Keratinocyte (primary cell): ENCODE measurements around the gene GPR21. TPM values are rescaled to one million over a fixed set of nuclear protein-coding genes. Genes with fewer than 3 reads are reported as not detected.

Experiments
- DNase-seq: peaks from one replicate; pipeline ENCODE4 v3.0.0-alpha.2; 2011; ENCODE audit warnings: low read depth, missing footprints, low spot score
- FAIRE-seq: peaks from 2 replicates; lab custom pipeline; 2011; peaks lifted over from hg19 to GRCh38; lab: Jason Lieb, UNC
- H2AFZ ChIP-seq: 2 replicates; pipeline ENCODE4 v1.6.0; 2012; ENCODE audit warnings: low read length, control low read depth, inconsistent platforms; ENCODE audit not compliant: control insufficient read depth
- H3K27ac ChIP-seq: 2 replicates; pipeline ENCODE4 v1.5.1; 2011; ENCODE audit warnings: low read length; ENCODE audit not compliant: control insufficient read depth, insufficient read depth
- H3K27me3 ChIP-seq: 3 replicates; pipeline ENCODE4 v1.6.0; 2011; ENCODE audit warnings: low read length; ENCODE audit not compliant: control insufficient read depth, insufficient read depth; ENCODE audit errors: extremely low read depth
- H3K36me3 ChIP-seq, 2 experiments: 2 replicates in 1 of 2; 3 replicates in 1 of 2; pipeline ENCODE4 v1.5.1; 2011; ENCODE audit warnings: low read length in 2 of 2, mild to moderate bottlenecking in 1 of 2; ENCODE audit not compliant: control insufficient read depth in 2 of 2, insufficient read depth in 2 of 2; ENCODE audit errors: extremely low read depth in 1 of 2
- H3K4me1 ChIP-seq: 3 replicates; pipeline ENCODE4 v1.5.1; 2011; ENCODE audit warnings: low read length; ENCODE audit not compliant: control insufficient read depth, insufficient read depth; ENCODE audit errors: extremely low read depth
- H3K4me2 ChIP-seq: 3 replicates; pipeline ENCODE4 v1.6.0; 2011; ENCODE audit warnings: low read depth, low read length; ENCODE audit not compliant: control insufficient read depth, insufficient read depth; ENCODE audit errors: extremely low read depth
- H3K4me3 ChIP-seq, 3 experiments: fragments of 200-600 bp in 1 of 3; sonication (generic) in 1 of 3; 2 replicates in 2 of 3; 3 replicates in 1 of 3; pipeline ENCODE4 v1.5.1; 2011 to 2016; ENCODE audit warnings: low read length in 3 of 3, mild to moderate bottlenecking in 3 of 3, control low read depth in 2 of 3, inconsistent platforms in 1 of 3, low read depth in 1 of 3, mixed read lengths in 1 of 3, mixed run types in 1 of 3, moderate library complexity in 1 of 3; ENCODE audit not compliant: control insufficient read depth in 2 of 3, insufficient read depth in 2 of 3; ENCODE audit errors: extremely low read depth in 1 of 3
- H3K79me2 ChIP-seq: 2 replicates; pipeline ENCODE4 v1.6.0; 2012; ENCODE audit warnings: low read length; ENCODE audit not compliant: control insufficient read depth, insufficient read depth
- H3K9ac ChIP-seq: 3 replicates; pipeline ENCODE4 v1.6.0; 2011; ENCODE audit warnings: low read length; ENCODE audit not compliant: control insufficient read depth, insufficient read depth; ENCODE audit errors: extremely low read depth
- H3K9me1 ChIP-seq: 3 replicates; pipeline ENCODE4 v1.6.0; 2011; ENCODE audit warnings: low read length; ENCODE audit not compliant: control insufficient read depth, insufficient read depth; ENCODE audit errors: extremely low read depth
- H3K9me3 ChIP-seq: 2 replicates; pipeline ENCODE4 v1.5.1; 2012; ENCODE audit warnings: low read depth, low read length; ENCODE audit not compliant: control insufficient read depth
- H4K20me1 ChIP-seq: 3 replicates; pipeline ENCODE4 v1.6.0; 2011; ENCODE audit warnings: low read length; ENCODE audit not compliant: control insufficient read depth, insufficient read depth; ENCODE audit errors: extremely low read depth
- CTCF ChIP-seq, 3 experiments: IDR thresholded peaks in 1 of 3; conservative IDR thresholded peaks in 1 of 3; optimal IDR thresholded peaks in 1 of 3; 2 replicates in 2 of 3; 3 replicates in 1 of 3; pipeline versions ENCODE3 to v1.5.1; 2011; ENCODE audit warnings: low read length in 3 of 3, mild to moderate bottlenecking in 3 of 3, moderate library complexity in 2 of 3, control low read depth in 1 of 3, inconsistent platforms in 1 of 3; ENCODE audit not compliant: insufficient read depth in 2 of 3; ENCODE audit errors: extremely low read depth in 1 of 3
- EZH2 ChIP-seq: IDR thresholded peaks from one replicate; pipeline ENCODE4 v1.6.1; 2012; ENCODE audit warnings: inconsistent platforms, mild to moderate bottlenecking, low read length, moderate library complexity
- dilution Hi-C: fragments of 300-500 bp; cut with MboI; formaldehyde crosslinking; loops from one replicate; pipeline ENCODE4 v1.7.0; 2020; ENCODE audit warnings: low sequenced_read_pairs; ENCODE audit not compliant: extremely low pct_ligation_motif_present
- polyA plus RNA-seq, 5 experiments: library from polyadenylated mRNA; depleted of rRNA in 3 of 5; stranded (reverse) in 3 of 5; stranded (forward) in 1 of 5; unstranded in 1 of 5; fragments of >200 nt; gene quantifications; 1 replicate in 1 of 5; 2 replicates in 3 of 5; 3 replicates in 1 of 5; pipeline versions ENCODE4 v1.2.1 to v1.2.3, GENCODE V29; 2011 to 2012; ENCODE audit warnings: missing spikeins in 2 of 5, low read depth in 1 of 5, low replicate concordance in 1 of 5

Gene GPR21
- polyA plus RNA-seq, 1 donor (not counting 4 experiments of a cell fraction or from before 2014, with no cell fraction given): 0.25 TPM

DNA sequence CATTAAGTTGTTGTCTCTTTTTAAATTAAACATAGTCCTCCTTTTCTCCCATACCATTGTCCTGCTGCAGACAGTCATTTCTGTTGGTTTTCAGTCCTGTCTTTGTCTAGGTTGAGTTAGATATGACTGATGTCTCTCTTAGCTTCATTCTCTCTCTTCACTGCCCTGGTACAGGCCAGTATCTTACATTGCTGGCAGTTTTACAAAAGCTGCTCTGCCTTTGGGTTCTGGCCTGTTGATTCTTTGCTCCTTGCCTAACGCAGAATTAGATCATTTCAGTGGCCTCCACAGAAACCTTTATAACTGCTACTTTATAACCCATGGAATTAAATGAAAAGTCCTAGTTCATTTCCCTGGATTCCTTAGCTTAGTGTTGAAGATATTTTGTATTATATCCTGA lies 33.7 kb downstream of the GPR21 start:
- dilution Hi-C loops: no loop called here
- no peak for FAIRE-seq
- peaks cover 6 to 16% of the 10 kb centered on the region in 2 experiments for H3K36me3 ChIP-seq

DNA sequence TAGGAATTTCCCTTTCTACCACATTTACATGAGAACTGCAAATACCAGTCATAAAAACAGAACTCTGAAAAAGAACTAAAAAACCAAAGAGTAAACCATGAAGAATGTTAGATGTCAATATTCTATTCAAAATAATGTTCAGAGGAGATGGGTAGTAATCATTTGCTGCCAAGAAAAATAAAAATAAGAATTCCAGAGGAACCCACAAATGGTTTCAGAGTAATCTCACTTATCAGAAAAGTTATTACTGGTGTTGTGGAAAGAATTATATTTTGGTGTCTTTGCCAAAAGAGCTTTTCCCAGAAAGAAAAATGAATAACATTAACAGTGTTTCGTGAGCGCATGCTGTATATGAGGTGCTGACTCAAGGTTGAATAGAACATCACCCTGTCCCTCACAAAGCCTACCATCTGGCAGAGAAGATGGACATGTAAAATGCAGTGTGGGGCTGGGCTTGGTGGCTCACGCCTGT lies 35.6 kb downstream of the GPR21 start:
- H4K20me1 ChIP-seq: no peaks in the 10 kb centered on the region
- no peaks in the 10 kb centered on the region for H3K9me1 ChIP-seq
- dilution Hi-C loops: no loop called here
- FAIRE-seq (no peak), DNase-seq (no peak)
- H3K9ac ChIP-seq: no peak overlapping the region
- H3K4me2 ChIP-seq: no peak overlapping the region
- H3K27me3 ChIP-seq: no peaks in the 10 kb centered on the region
- H3K4me1 ChIP-seq: no peaks in the 10 kb centered on the region
- TF ChIP-seq EZH2: no peak
- TF ChIP-seq CTCF (optimal IDR thresholded peaks at IDR 0.05 in 1 of 3, IDR thresholded peaks at IDR 0.05 in 1 of 3, conservative IDR thresholded peaks at IDR 0.05 in 1 of 3; ENCODE audit: extremely low read depth in 1 of 3, insufficient read depth in 2 of 3, low read length in 3 of 3): no peak
- H3K4me3 ChIP-seq: no peak overlapping the region
- no peaks in the 10 kb centered on the region for H3K79me2 ChIP-seq
- H3K9me3 ChIP-seq: no peaks in the 10 kb centered on the region
- H2AFZ ChIP-seq: no peak overlapping the region
- no peak overlapping the region for H3K27ac ChIP-seq
- H3K36me3 ChIP-seq: peaks cover 9 to 14% of the 10 kb centered on the region in 2 experiments

More for the DNA sequence above, 33.7 kb downstream of the GPR21 start:
- H3K4me3 ChIP-seq: no peak overlapping the region
- H3K4me2 ChIP-seq: no peak overlapping the region
- no peaks in the 10 kb centered on the region for H3K27me3 ChIP-seq
- DNase-seq: no peak
- no peaks in the 10 kb centered on the region for H4K20me1 ChIP-seq
- no peaks in the 10 kb centered on the region for H3K4me1 ChIP-seq
- H3K9me3 ChIP-seq: no peaks in the 10 kb centered on the region
- no peaks in the 10 kb centered on the region for H3K9me1 ChIP-seq
- H3K9ac ChIP-seq: no peak overlapping the region
- TF ChIP-seq CTCF (optimal IDR thresholded peaks at IDR 0.05 in 1 of 3, IDR thresholded peaks at IDR 0.05 in 1 of 3, conservative IDR thresholded peaks at IDR 0.05 in 1 of 3; ENCODE audit: extremely low read depth in 1 of 3, insufficient read depth in 2 of 3, low read length in 3 of 3): no peak
- no peak for TF ChIP-seq EZH2
- H3K79me2 ChIP-seq: no peaks in the 10 kb centered on the region
- no peak overlapping the region for H2AFZ ChIP-seq
- H3K27ac ChIP-seq: no peak overlapping the region
